Right hindlimb (tissue), 1 donor: ENCODE measurements around the gene NYAP2.

Experiments used
- DNase-seq: peaks from one replicate; pipeline ENCODE4 v3.0.0-alpha.2; 2018

The NYAP2 gene

DNA sequence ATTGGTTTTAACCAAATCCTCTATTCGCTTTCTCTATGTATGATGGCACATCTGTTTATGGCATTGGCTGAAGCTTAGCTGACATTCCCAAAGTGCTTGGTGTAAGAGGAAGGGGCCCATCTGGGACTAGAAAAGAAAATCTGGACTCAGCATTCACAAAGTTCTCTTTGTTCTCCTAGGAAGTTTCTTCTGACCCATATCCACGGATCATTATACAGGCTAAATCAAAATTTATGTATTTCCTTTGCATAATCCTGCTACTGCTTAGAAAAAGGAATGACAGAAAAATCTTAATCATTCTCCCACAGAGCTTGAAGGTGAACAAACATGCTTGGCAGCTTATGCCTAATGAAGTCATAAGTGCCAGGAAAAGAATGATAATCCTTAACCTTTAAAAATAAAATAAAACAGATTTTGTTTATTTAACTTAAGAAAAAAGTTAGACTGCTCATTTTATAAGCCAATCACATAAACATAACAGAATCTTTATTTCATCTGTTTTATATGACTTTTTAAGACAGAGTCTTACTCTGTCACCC, 88.4 kb downstream of the NYAP2 start:
- no peak for DNase-seq

DNA sequence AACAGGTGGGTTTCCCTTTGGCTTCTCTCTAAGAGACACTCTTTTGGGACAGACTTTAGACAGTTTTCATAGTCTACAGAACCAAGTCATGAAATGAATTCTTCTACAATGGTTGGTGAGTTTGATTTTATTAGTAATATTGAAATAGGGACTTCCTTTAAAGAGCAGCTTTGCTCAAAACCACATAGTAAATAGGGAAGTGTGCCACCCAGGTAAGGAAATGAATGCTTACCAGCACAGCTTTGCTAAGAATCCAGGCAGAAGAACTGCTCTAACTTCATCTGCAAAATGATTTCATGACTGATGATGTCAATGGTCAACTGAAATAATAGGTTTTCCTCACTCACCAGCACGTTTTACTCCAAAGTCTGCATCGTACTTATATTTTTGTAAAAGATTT, 89.2 kb downstream of the NYAP2 start:
- DNase-seq = no peak

- no peak for DNase-seq
These were observed 94.0 kb downstream of the NYAP2 start for GRCh38 chr2:225493420-225494099.

- DNase-seq = no peak
These were observed 94.6 kb downstream of the NYAP2 start for GRCh38 chr2:225494100-225494459.

DNA sequence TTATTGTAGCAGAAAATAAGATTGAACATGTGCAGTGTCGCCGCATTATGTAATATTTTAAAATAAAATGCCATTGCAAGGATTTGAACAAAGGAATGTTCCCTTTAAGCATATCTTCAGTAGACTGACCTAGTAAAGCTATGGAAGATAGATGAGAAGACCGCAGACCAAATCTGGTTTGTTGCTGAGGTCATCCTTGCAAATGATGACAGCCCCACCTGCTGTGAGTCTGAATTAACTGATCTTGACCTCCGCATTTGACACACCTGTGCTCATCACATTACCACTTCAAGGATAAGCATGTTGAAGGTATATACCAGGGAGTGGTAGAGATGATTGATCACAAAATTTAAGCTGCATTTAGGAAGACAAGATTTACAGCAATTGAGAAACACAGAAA, 96.2 kb downstream of the NYAP2 start:
- no peak for DNase-seq

DNA sequence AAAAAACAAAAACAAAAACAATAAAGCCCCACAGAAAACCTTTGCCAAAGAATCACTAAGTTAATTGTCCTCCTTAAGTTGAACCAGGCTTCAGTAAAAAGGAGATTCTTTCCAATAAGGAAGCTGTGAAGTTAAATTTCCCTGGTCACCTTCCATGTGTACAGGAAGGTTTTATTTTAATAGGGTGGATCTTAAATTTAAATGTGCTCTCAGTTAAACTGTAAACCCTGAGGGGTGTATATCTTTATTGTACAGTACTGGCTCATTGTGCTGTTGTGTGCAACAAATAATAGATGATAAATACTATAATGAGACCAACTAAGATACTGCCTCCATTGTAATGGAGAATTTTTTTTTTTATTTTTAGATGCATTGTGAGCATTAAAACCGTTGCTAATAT, 97.1 kb downstream of the NYAP2 start:
- no peak for DNase-seq

- no peak for DNase-seq
These were observed 97.7 kb downstream of the NYAP2 start for GRCh38 chr2:225497166-225497565.

- DNase-seq = no peak
These were observed 101.5 kb downstream of the NYAP2 start for GRCh38 chr2:225501022-225501421.

DNA sequence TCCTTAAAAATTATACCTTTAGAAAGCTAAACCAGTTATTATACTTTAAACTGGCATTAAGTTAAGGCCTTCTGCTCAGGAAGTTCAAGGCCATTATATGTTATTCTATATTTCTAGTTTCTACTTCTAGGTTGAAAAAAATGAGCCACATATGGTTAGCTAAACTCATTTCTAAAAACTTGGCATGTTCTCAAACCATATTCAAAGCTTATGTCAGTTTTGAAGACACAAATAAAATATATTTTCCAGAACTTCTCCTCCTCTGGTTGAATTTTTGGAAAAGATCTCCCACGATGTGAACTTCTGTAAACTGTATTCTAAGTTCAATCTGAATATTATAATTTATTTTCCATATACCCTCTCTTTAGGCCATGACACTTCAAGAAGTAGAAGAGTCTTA, 103.5 kb downstream of the NYAP2 start:
- DNase-seq = no peak

GRCh38 chr2:225510796-225511195, 111.3 kb downstream of the NYAP2 start:
- DNase-seq = no peak

GRCh38 chr2:225512469-225512868, 113.0 kb downstream of the NYAP2 start:
- no peak for DNase-seq

- no peak for DNase-seq
These were observed 113.5 kb downstream of the NYAP2 start for GRCh38 chr2:225512876-225513540.

DNA sequence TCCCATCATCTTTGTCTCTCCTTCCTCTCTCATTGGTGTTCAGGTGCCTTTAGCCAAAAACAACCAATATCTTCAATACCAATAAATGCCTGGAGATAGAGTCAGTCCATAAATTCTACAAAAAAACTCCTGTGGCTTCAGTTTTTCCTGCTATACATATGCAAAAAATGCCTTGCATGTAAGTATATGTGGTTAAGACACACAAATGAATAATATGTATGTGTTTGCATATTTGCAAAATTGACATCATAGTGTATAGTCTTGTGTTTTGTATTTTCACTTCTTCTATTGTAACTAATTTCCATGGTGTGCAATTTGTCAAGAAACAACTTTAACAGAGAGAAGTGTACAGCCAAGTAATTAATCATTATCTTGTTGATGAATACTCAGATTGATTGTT, 115.5 kb downstream of the NYAP2 start:
- no peak for DNase-seq

DNA sequence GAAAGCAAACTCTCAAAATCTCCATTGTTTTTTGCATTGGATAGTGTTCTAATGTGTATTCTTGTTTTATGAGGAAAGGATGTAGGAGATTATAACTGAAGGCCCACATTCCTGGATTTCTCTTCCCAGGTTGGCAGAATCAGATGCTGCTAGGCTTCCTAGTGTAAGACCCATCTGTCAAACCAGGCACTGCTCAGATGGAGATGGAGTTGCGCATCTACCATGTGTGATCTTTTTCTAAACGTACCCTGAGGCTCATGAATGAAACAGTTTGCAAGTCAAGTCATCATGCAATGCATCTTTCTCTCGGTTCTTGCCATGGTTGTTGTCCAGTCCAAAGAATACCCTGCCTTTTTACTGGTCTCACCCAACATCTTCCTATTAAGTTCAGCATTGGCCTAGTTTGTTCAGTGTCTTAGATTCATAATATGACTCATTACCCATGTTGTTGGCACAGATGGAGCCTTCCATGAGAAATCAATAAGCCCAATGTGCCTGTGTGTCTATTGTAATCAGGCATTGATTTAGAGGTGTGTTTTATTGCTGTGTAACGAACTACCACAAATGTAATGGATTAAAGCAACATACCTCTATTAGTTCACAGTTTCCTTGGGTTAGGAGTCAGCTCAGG, 127.4 kb downstream of the NYAP2 start:
- no peak for DNase-seq

- DNase-seq = no peak
These were observed 132.0 kb downstream of the NYAP2 start for GRCh38 chr2:225531559-225531958.

- DNase-seq = no peak
These were observed 132.6 kb downstream of the NYAP2 start for GRCh38 chr2:225532096-225532495.

- DNase-seq = no peak
These were observed 134.5 kb downstream of the NYAP2 start for GRCh38 chr2:225534037-225534436.

- DNase-seq = no peak
These were observed 135.2 kb downstream of the NYAP2 start for GRCh38 chr2:225534697-225535096.

DNA sequence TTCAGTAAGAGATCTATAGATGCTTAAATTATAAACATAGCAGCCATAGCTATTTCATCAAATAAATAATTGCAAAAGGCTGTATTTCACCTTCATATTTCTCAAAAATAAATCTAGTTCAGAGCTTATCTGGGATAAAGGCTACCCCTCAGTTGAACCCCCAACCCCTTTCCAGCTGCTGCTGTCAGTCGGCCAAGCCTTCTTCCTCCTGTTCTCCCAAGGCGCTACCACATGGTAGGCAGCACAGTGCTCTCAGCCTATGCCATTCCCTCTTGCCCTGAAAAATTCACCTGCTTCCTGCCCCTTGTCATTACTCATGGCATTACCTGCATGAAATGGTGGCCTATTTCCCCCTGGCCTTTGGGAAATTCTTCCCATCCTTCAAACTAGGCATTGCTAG, 136.5 kb downstream of the NYAP2 start:
- no peak for DNase-seq

DNA sequence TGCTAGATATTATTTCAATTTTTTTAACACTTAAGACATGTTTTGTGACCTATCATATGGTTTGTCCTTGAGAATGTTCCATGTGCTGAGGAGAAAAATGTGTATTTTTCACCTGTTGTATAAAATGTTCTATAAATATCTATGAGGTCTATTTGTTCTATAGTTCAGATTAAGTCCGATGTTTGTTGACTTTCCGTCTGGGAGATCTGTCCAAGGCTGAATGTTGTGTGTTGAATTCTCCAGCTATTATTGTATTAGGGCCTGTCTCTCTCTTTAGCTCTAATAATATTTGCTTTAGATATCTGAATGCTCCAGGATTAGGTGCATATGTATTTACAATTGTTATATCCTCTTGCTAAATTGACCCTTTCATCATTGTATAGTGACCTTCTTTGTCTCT, 144.1 kb downstream of the NYAP2 start:
- no peak for DNase-seq

DNA sequence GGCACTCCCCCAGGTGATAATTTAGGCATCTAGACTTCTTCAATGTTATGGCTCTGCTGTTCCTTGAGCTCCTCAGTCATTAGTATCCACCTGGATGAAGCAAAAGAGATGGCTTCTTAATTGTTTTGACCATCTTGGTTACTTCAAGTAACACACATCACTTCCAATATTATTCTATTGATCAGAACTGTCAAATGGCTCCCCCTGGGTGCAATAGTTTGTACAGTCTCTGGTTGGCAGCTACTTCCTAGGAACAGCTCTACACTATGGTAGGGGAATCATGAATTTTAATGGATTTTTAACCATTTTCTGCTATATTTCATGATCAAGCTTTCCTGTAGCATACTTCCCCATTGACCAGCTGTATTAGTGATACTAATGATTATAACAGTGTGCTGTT, 157.0 kb downstream of the NYAP2 start:
- DNase-seq = no peak

DNA sequence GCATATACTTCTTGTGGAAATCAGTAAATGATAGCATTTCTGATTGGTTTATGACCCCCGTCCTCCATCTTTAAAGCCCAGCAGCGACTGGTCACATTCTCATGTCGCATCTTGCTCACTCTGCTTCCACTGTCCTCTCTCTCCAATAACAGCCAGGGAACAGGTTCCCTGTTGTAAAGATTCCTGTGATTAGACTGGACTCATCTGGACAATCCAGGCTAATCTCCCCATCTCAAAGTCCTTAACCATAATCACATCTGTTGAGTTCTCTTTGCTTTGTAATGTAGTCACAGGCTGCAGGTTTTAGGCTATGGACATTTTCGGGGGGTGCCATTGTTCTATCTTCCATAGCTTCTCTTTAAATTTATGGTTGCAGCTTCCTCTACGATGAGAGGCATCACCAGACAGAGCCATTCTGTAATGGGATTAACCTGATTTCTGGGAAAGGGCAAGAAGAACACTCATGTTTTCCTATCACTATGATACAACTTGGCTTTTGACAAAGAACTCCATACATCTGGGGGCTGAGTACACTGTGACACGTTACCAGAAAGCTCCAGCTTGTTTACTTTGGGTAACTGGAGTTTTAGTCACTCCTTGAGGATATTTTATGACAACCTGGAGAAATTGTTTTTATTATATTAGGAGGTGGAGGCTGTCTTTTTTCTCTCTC, 159.0 kb downstream of the NYAP2 start:
- no peak for DNase-seq

- no peak for DNase-seq
These were observed 159.5 kb downstream of the NYAP2 start for GRCh38 chr2:225559072-225559415.

- DNase-seq = no peak
These were observed 167.3 kb downstream of the NYAP2 start for GRCh38 chr2:225566798-225567197.
